Peyer's patch (tissue), 4 donors: ENCODE measurements around the gene LEKR1.

Experiments used
- CTCF ChIP-seq, 6 experiments: fragments of 450-650 bp in 4 of 6; fragments of 200-600 bp in 2 of 6; sonication (generic) in 1 of 6; IDR thresholded peaks; one replicate each; pipeline ENCODE4 v1.5.1; 2017 to 2019; ENCODE audit warnings: antibody characterized with exemption in 6 of 6, mild to moderate bottlenecking in 3 of 6, moderate library complexity in 1 of 6
- POLR2A ChIP-seq, 2 donors: fragments of 450-650 bp; IDR thresholded peaks; one replicate each; pipeline ENCODE4 v1.5.1; 2017; ENCODE audit warnings: antibody characterized with exemption in 2 of 2, mild to moderate bottlenecking in 2 of 2, moderate library complexity in 2 of 2

GRCh38 chr3:156873906-156874305 lies 47.8 kb downstream of the LEKR1 start:
- TF ChIP-seq CTCF (IDR thresholded peaks at IDR 0.05) (no peak), POLR2A (IDR thresholded peaks at IDR 0.05) (no peak)
